ENCODE measurements around the gene HBD. TPM values are rescaled to one million over a fixed set of nuclear protein-coding genes. Genes with fewer than 3 reads are reported as not detected.

The HBD gene
- total RNA-seq, 2 experiments from 2014 or later: not detected

GRCh38 chr11:5275369-5276110, 41.3 kb upstream of the HBD start:
- ChIA-PET CTCF (no interaction called here), POLR2A (no interaction called here)
- Mint-ChIP-seq H3K4me3 (no peak overlapping the region), H3K4me1 (ENCODE audit: low read depth) (no peaks in the 10 kb centered on the region), H3K27me3 (no peaks in the 10 kb centered on the region), H3K9me3 (no peaks in the 10 kb centered on the region), H3K27ac (no peak overlapping the region), H3K36me3 (ENCODE audit: low read depth) (no peaks in the 10 kb centered on the region)
- Histone ChIP-seq H3K9me3 (ENCODE audit: control insufficient read depth in 1 of 2, insufficient read depth in 1 of 2, low read length in 2 of 2) (no peaks in the 10 kb centered on the region), H3K4me3 (ENCODE audit: low read length) (no peak overlapping the region), H3K36me3 (ENCODE audit: insufficient read depth, low read length) (no peaks in the 10 kb centered on the region), H3K27me3 (ENCODE audit: control insufficient read depth in 1 of 2, insufficient read depth in 2 of 2, low read length in 2 of 2) (no peaks in the 10 kb centered on the region), H3K27ac (ENCODE audit: low read depth in 1 of 2, low read length in 2 of 2) (no peak overlapping the region), H3K4me1 (ENCODE audit: insufficient read depth, low read length) (no peaks in the 10 kb centered on the region)
- ATAC-seq (ENCODE audit: poor library complexity) (no peak), DNase-seq (no peak)
- no peak for TF ChIP-seq CTCF (IDR thresholded peaks at IDR 0.05)
- intact Hi-C loops (cut with DNase I, micrococcal nuclease): no loop called here

GRCh38 chr11:5274395-5274794, 40.1 kb upstream of the HBD start:
- Mint-ChIP-seq H3K9me3 (no peaks in the 10 kb centered on the region), H3K27ac (no peak overlapping the region), H3K27me3 (no peaks in the 10 kb centered on the region), H3K4me3 (no peak overlapping the region), H3K4me1 (ENCODE audit: low read depth) (no peaks in the 10 kb centered on the region), H3K36me3 (ENCODE audit: low read depth) (no peaks in the 10 kb centered on the region)
- intact Hi-C loops (cut with DNase I, micrococcal nuclease): no loop called here
- Histone ChIP-seq H3K4me3 (ENCODE audit: low read length) (no peak overlapping the region), H3K27me3 (ENCODE audit: control insufficient read depth in 1 of 2, insufficient read depth in 2 of 2, low read length in 2 of 2) (no peaks in the 10 kb centered on the region), H3K9me3 (ENCODE audit: control insufficient read depth in 1 of 2, insufficient read depth in 1 of 2, low read length in 2 of 2) (no peaks in the 10 kb centered on the region), H3K36me3 (ENCODE audit: insufficient read depth, low read length) (no peaks in the 10 kb centered on the region), H3K4me1 (ENCODE audit: insufficient read depth, low read length) (no peaks in the 10 kb centered on the region), H3K27ac (ENCODE audit: low read depth in 1 of 2, low read length in 2 of 2) (no peak overlapping the region)
- ChIA-PET CTCF (no interaction called here), POLR2A (no interaction called here)
- DNase-seq: no peak
- ATAC-seq (ENCODE audit: poor library complexity): no peak
- TF ChIP-seq CTCF (IDR thresholded peaks at IDR 0.05): no peak

GRCh38 chr11:5272395-5273017, 38.2 kb upstream of the HBD start:
- no peaks in the 10 kb centered on the region for H3K36me3 Mint-ChIP-seq (ENCODE audit: low read depth)
- H3K4me1 Mint-ChIP-seq (ENCODE audit: low read depth): no peaks in the 10 kb centered on the region
- intact Hi-C loops (cut with DNase I, micrococcal nuclease): no loop called here
- Histone ChIP-seq H3K27me3 (ENCODE audit: control insufficient read depth in 1 of 2, insufficient read depth in 2 of 2, low read length in 2 of 2) (no peaks in the 10 kb centered on the region), H3K9me3 (ENCODE audit: control insufficient read depth in 1 of 2, insufficient read depth in 1 of 2, low read length in 2 of 2) (no peaks in the 10 kb centered on the region), H3K4me1 (ENCODE audit: insufficient read depth, low read length) (no peaks in the 10 kb centered on the region), H3K36me3 (ENCODE audit: insufficient read depth, low read length) (no peaks in the 10 kb centered on the region), H3K4me3 (ENCODE audit: low read length) (no peak overlapping the region), H3K27ac (ENCODE audit: low read depth in 1 of 2, low read length in 2 of 2) (no peak overlapping the region)
- no peak for TF ChIP-seq CTCF (IDR thresholded peaks at IDR 0.05)
- no peak overlapping the region for H3K4me3 Mint-ChIP-seq
- no peaks in the 10 kb centered on the region for H3K9me3 Mint-ChIP-seq
- DNase-seq (no peak), ATAC-seq (ENCODE audit: poor library complexity) (no peak)
- no peaks in the 10 kb centered on the region for H3K27me3 Mint-ChIP-seq
- ChIA-PET POLR2A (no interaction called here), CTCF (no interaction called here)
- H3K27ac Mint-ChIP-seq: no peak overlapping the region

All from CD4-positive, alpha-beta T cell (primary cell).